Pons (tissue), 1 donor: ENCODE results near the gene CLEC10A.
"Not testable (repeated sequence)": the region's sequence is repeated elsewhere in the genome, so short reads cannot be mapped to it uniquely, and the experiment has no call there.

ENCODE experiments used
- DNase-seq: peaks from one replicate; pipeline ENCODE4 v3.0.0-alpha.2; 2016; ENCODE audit warnings: low spot score

CLEC10A gene, protein sequence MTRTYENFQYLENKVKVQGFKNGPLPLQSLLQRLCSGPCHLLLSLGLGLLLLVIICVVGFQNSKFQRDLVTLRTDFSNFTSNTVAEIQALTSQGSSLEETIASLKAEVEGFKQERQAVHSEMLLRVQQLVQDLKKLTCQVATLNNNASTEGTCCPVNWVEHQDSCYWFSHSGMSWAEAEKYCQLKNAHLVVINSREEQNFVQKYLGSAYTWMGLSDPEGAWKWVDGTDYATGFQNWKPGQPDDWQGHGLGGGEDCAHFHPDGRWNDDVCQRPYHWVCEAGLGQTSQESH

DNA sequence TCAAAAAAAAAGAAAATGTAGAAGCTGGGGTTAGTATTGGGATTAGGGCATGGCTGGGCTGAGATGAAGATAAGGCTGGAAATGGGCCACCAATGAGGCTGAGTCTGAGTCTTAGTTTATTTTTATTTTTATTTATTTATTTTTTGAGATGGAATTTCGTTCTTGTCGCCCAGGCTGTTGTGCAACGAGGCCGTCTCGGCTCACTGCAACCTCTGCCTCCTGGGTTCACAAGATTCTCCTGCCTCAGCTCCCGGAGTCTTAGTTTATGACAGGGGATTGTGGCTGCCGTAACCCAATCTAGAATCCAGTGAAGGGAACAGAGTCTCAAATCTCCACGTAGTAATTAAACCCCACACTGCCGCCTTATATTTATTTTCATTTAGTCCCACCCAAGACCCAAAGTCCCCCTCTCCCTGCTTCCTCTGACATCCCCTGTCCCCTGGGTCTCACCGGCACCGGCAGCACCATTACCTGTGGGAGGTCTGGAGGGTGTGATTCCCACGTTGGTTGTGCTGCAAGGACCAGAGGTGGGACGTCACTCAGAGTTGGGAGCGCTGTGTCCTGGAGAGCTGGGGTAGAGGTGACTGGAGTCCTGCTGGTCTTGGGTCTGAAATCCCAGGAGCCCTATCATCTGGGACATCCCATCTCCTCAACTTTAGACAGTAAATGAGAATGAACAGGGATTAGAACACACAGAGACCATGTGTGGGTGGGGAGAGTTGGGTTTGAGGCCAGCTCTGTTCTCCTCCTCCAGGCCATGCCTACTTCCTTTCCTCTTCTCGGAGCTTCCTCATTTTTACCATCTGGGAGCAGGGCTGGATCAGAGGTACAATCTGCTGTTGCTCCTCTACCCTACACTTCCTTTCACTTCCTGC is at the start of gene CLEC10A:
CLEC10A (minus strand) TSS at position 671 of the 875 bp plus-strand sequence. CDS start 1,439 bp downstream, outside the sequence.
- DNase-seq = no peak

DNA sequence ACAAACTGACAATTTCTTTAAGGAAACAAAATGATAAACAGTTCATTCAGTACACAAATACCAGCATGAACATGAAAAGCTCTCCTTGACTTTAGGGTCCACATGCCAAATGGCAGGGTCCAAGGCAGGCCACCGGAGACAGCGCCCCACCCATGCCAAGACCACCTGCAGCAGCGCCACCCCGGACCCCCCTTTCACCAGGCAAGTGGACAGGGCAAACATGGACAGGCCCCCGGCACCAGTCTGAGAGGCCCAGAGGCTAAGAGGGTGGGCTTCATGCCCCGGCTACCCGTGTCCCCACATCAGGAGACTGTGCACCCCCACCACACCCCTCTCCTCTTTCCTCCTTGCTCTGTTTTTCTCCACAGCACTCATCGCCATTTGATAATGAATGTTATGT is 49.3 kb upstream of the CLEC10A start:
- DNase-seq = no peak

DNA sequence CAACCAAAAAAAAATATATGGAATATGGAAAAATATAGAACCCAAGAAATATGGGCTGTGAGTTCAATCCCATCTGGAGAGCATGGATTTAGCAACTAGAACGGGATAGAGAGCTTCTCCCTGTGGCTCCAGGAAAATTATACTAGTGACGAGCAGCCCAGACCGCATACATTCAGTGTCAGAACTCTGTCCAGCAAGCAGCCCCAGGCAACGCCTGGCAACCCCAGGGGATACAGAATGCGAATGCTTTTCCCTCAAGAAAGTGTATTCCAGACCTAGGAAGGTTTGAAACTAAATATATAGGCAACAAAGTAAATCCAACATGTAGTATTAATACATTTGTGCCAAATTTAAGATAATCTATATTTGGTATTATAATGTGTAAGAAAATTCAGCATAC is 48.1 kb upstream of the CLEC10A start:
- DNase-seq = no peak

DNA sequence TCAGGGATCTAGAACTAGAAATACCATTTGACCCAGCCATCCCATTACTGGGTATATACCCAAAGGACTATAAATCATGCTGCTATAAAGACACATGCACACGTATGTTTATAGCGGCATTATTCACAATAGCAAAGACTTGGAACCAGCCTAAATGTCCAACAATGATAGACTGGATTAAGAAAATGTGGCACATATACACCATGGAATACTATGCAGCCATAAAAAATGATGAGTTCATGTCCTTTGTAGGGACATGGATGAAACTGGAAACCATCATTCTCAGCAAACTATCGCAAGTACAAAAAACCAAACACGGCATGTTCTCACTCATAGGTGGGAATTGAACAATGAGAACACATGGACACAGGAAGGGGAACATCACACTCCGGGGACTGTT is 47.5 kb upstream of the CLEC10A start:
- DNase-seq = not testable (repeated sequence)

DNA sequence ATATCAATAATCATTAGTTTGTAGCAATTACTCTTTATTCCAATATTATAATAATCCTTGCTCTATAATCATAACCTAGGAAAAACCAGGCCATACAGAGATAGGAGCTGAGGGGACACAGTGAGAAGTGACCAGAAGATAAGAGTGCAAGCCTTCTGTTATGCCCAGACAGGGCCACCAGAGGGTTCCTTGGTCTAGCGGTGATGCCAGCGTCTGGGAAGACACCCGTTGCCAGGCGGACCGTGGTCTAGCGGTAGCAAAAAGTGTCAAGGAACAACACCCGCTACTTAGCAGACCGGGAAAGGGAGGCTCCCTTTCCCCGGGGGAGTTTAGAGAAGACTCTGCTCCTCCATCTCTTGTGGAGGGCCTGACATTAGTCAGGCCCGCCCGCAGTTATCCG is 46.3 kb upstream of the CLEC10A start:
- not testable (repeated sequence) for DNase-seq

DNA sequence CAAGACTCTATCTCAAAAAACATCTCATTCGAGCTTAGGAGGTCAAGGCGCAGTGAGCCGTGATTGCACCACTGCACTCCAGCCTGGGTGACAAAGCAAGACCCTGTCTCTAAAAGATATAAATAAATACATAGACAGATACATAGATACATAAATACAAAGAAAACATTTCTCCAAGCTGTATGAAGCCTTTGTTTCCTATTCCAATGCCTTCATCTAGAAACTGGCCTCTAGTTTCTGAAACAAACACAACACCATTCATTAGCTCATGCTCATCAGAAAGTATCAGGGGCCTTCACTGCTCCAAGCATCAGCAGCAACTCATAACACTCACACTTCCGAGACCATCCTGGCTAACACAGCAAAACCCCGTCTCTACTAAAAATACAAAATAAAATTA is 44.9 kb upstream of the CLEC10A start:
- DNase-seq = no peak

DNA sequence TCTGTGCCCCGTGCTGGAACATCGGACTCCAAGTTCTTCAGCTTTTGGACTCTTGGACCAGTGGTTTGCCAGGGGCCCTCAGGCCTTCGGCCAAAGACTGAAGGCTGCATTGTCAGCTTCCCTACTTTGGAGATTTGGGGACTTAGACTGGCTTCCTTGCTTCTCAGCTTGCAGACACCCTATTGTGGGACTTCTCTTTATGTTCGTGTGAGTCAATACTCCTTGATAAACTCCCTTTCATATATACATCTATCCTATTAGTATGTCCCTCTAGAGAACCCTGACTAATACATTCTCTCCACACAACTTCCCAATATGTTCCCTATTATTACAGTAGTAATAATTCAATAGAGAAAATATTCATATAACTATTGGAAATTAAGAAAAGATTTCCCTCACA is 43.8 kb upstream of the CLEC10A start:
- DNase-seq = no peak

DNA sequence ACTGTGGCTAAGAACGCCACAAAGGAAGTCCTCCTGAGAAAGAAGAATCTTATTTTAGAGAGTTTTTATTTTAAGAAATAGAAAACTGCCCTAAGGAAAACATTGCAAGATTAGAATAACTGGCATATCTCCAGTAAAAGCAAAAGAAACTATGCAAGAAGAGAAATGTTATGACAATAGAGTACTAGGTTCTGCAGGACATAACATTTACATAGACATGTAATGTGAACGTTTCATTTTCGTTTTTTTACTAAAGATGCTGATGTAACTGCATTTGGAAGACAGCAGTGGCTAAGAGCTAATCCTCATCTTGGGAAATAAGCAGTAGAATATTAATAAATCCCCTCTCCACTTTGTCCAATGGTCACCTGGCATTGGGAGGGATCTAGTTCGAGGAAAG is 42.3 kb upstream of the CLEC10A start:
- DNase-seq = no peak

DNA sequence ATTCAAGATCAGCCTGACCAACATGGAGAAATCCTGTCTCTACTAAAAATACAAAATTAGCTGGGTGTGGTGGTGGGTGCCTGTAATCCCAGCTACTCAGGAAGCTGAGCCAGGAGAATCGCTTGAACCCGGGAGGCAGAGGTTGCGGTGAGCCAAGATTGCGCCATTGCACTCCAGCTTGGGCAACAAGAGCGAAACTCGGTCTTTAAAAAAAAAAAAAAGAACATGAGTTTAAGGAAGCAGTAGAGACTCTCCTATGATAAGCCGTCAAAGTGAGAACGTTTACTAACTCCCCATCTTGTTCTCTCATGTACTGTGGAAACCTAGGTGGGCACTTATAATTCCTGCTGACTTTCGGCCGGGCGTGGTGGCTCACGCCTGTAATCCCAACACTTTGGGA is 40.6 kb upstream of the CLEC10A start:
- not testable (repeated sequence) for DNase-seq

DNA sequence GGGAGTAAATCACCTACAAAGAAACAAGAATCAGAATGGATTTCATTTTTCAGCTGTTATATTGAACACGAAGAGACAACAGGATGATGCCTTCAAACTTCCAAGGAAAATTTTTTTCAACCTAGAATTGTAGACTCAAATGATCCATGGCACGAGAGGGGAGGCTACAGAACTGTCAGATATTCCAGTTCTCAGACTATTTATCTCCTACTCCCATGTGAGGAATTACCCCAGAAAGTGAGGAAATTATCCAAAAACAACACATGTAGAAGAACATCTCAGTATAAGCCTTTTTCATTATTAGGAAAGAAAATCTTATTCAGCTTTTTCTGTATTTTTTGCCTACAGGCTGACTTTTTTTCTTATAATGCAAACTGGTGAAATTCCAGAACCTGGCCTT is 40.1 kb upstream of the CLEC10A start:
- no peak for DNase-seq

DNA sequence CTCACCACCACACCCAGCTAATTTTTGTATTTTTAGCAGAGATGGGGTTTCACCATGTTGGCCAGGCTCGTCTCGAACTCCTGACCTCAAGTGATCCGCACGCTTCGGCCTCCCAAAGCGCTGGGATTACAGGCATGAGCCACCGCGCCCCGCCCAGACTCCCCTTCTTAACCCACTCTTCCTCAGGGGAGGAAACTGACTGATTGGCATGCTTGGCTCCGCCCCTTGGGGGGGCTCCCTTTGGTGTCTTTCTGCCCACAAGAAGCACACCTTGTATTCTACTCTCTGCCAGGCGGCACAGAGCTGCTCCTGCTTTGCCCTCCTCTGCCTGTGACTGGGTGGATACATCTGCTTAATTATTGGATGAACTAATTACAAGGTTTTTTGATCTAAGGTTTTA is 39.3 kb upstream of the CLEC10A start:
- DNase-seq = no peak

DNA sequence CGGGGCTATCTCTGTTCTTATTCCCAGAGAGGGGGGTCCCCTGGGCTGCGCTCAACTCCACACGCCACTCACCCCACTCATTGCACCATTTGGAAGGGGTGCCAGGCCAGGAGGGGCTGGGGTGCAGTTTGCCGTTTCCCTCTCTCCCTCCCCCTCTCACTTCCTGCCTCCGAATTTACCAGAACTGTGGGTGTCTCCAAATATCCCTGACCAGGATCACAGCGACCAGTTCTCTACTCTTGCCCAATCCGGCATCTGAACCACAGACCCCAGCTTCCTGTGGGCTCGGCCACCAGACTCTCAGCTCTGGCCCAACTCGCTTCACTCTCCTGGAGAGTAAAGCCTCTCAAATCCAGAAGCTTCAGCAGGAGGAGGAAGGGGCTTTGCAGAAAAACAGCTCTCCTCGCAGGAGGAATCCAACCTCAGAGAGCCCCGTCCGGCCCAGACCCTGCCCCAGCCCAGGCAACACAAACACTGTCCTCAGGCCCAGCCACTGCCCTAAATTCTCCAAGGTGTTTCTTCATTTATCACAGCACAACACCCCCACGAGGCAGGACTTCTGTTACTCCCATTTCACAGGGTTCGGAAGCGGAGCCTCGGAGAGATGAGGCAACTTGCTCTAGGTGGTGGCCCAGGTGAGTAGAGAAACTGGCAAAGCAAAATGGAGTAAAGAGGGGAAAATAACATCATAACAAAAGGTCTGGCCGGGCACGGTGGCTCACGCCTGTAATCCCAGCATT is 35.0 kb upstream of the CLEC10A start:
- DNase-seq = peak; percentile 62

DNA sequence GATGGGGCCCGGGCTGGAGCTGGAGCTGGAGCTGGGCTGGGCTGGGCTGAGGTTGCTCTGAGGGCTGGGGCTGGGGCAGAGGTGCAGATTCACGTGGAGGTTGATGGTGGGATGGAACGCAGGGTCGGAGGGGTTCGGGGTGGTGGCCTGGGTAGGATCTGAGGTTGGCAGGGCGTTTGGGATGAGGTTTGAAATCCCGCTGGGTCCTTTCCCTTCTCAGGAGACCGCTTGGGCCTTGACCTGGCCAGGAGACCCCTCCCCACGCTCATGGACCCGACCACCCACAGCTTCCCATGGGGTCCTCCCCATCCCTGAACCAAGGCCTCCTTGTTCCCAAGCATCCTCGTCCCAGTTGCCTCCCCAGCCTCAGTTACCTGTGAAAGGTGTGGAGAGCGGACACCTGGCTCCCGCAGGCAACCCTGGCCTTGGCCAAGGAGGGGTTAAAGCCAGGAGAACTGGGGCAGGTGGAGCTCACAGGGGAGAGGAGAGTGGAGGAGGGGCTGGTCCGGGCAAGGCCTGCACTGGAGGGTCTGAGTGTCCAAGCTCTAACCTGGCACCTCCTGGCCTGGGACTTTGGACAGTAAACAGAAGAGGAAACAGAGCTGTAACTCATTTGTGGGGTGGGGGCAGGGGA is 34.3 kb upstream of the CLEC10A start, which contains the start of gene ASGR2:
ASGR2 (minus strand) TSS at position 582 of the 634 bp plus-strand sequence. CDS start 582 bp downstream, outside the sequence.
- DNase-seq = no peak

DNA sequence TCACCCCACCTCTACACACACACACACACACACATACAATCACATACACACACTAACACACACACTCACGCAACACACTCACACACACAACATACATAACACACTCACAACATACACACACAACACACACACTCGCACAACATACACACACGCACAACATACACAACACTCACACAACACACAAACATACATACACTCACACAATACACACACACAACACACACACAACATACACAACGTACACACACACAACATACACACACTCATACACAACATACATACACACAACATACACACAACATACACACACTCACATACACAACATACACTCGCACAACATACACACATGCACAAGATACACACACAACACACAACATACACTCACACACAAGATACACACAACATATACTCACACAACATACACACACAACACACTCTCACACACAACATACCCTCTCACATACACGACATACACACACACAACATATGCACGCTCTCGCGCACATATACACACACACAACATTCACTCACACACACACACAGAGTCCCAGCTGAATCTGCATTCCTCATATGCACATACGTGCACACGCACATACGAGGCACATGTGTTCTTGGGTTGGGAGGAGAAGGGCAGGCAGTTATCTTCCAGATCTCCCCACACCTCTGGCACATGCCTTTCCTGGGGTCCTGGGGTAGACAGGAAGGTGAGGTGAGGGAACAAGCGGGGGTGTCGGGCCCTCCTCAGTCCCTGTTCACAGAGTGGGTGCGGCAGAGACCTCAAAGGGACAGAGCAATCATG is 33.4 kb upstream of the CLEC10A start:
- DNase-seq = no peak

DNA sequence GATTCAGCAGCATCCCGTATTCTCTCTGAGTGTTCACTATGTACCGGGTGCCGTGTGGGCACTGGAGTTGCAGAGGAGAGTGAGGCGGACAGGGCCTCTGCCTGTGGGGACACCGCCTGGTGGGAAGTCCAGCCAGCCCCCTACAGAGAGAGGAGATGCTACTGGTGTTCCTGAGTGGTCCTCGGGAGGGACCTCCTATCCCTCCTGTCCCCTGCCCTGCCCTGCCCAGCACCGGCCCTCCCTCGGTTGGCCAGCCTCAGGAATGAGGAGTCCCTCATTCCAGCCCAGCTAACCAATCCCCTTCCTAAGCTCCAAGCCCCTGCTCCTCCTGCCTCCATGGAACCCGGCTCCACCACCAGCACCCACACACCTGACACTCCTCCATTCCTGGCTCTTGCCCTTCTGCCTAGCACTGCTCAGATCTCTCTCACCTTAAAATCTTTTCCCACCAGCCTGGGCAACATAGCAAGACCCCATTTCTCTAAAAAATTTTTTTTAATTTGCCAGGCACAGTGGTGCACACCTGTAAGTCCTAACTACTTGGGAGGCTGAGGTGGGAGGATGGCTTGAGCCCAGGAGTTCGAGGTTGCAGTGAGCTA is 32.6 kb upstream of the CLEC10A start:
- no peak for DNase-seq

DNA sequence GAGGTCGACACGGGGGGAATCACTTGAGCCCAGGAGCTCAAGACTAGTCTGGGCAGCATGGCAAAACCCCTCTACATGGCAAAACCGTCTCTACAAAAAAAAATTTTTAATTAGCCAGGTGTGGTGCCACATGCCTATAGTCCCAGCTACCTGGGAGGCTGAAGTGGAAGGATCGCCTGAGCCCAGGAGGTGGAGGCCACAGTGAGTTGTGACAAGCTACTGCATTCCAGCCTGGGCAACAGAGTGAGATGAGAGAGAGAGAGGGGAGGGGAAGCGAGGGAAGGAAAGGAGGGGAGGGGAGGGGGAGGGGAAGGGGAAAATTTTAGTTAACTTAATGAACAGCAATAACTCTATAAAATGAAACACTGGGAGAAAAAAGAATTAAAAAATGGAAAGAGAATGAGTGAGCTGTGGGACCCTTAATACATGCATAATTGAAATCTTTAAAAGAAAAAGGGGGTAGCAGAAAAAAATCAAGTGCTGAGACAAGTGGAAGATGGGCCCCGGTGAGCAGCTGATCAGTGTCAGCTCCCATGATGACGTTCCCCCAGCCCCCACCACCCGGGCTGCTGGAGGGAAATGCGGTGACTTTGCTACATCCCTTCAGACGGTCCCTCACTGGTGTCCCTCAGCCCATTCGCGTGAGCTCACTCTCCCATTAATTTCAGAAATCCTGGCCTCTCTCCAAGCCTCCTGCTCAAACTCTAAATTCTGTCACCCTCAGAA is 31.9 kb upstream of the CLEC10A start:
- peak; percentile 9 for DNase-seq

DNA sequence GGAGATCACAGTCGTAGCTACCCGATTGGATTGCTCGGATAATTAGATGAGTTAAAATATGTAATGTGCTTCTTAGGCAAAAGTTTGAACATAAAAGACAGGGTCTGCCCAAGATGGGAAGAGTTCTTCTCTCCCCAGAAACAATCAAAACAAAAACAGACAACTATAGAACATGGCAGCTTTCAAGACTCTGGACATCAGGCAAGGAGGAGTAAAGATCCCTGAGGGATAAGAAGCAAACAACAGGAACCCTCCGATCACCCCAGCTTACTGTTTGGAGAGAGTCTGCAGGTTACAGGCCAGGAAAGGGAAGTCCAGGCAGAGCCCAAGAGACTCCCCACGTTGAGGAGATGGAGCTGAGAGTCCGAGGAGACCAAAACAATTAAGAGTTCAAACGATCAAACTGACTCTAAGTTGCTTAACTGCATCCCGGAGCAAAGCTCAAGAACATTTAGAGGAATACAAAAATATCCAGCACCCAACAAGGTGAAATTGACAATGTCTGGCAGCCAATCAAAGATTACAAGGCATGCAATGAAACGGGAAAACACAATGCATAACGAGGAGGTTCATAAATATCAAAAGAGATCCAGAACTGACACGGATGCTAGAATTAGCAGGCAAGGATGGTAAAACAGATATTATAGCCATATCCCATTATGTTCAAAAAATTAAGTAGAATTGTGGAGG is 30.7 kb upstream of the CLEC10A start:
- no peak for DNase-seq

DNA sequence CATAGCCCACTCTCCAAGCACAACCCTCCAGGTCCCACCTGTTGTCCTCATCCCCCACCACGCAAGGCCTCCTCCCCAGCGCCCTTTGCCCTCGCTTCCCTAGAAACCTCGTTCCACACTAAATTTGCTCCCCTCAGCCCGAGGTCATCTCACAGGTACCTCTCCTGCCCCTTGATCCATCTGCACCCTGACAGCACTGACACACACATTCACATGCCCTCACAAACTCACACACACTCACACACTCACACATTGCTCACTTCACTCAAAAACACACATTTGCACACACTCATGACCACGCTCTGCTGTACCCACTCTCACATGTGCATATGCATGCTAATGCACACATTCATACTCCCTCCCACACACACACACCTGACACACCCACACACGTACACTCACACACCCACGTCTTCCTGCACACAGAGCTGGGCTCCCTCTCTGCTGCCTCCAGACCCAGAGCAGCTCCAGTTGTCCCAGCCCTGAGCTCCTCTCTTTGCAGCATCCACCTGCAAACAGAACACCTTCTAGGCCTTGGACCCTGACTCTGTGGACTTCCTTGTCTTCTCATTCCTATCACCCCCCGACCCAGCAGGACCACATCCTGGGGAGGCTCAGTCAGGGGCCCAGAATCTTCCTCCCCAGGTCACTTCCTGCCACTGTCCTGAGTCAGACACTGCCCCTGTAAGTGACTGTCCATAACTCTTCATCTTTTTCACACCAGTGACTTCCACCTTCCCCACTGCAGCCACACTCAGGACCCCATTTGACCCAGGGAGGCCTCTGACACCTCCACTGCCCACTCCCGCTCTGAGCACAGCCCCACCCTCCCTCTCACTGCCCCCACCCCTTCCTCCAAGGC is 29.6 kb upstream of the CLEC10A start:
- DNase-seq = no peak
